Muscle of arm (tissue), 12 donors: ENCODE measurements around the gene TBC1D20. TPM values are rescaled to one million over a fixed set of nuclear protein-coding genes. Genes with fewer than 3 reads are reported as not detected.
"Not testable (repeated sequence)": the region's sequence is repeated elsewhere in the genome, so short reads cannot be mapped to it uniquely, and the experiment has no call there.

Experiments
- DNase-seq: peaks from one replicate; pipeline ENCODE4 v3.0.0-alpha.2; 2013
- polyA plus RNA-seq, 12 donors: library from polyadenylated mRNA; unstranded; fragments of 120-200 nt; gene quantifications; one replicate each; pipeline ENCODE4 v1.2.1, GENCODE V29; 2013; ENCODE audit not compliant: insufficient read length in 12 of 12

TBC1D20 gene
- polyA plus RNA-seq, 12 donors: 27.5 to 36.4 (median 32.8) TPM; not detected in 1

GRCh38 chr20:402898-403581 lies 59.3 kb downstream of the TBC1D20 start:
- no peak for DNase-seq

GRCh38 chr20:402496-402885 lies 59.8 kb downstream of the TBC1D20 start:
- no peak for DNase-seq

GRCh38 chr20:401682-402495 lies 60.4 kb downstream of the TBC1D20 start:
- DNase-seq: no peak

GRCh38 chr20:400454-401275 lies 61.7 kb downstream of the TBC1D20 start:
- DNase-seq: no peak

GRCh38 chr20:400128-400453 lies 62.2 kb downstream of the TBC1D20 start:
- DNase-seq: no peak

- no peak for DNase-seq
Measured at GRCh38 chr20:399182-399707, 63.1 kb downstream of the TBC1D20 start.

- no peak for DNase-seq
Measured at GRCh38 chr20:397432-398237, 64.7 kb downstream of the TBC1D20 start.

GRCh38 chr20:396619-397431 lies 65.5 kb downstream of the TBC1D20 start:
- DNase-seq: no peak

- DNase-seq: no peak
Measured at GRCh38 chr20:396252-396618, 66.1 kb downstream of the TBC1D20 start.

- DNase-seq: not testable (repeated sequence)
Measured at GRCh38 chr20:393296-393695, 69.0 kb downstream of the TBC1D20 start.

GRCh38 chr20:391041-391711 lies 71.2 kb downstream of the TBC1D20 start:
- DNase-seq: no peak

- DNase-seq: no peak
Measured at GRCh38 chr20:389220-389619, 73.1 kb downstream of the TBC1D20 start.

- DNase-seq: no peak
Measured at GRCh38 chr20:388034-388994, 74.0 kb downstream of the TBC1D20 start.

GRCh38 chr20:387520-387919 lies 74.8 kb downstream of the TBC1D20 start:
- no peak for DNase-seq

- DNase-seq: not testable (repeated sequence)
Measured at GRCh38 chr20:386634-387033, 75.7 kb downstream of the TBC1D20 start.
